PC-3 (cell line): ENCODE results near the gene GOLGA1. TPM values are rescaled to one million over a fixed set of nuclear protein-coding genes. Genes with fewer than 3 reads are reported as not detected.

Experiments used
- ATAC-seq: fragments of 200-7000 bp; cut with Tn5 transposase; 2 replicates; pipeline ENCODE4 v1.9.1; 2020; ENCODE audit warnings: mild to moderate bottlenecking, moderate library complexity
- BruUV-seq: library from RNA; stranded (reverse); fragments of 400-500 nt; replicated peaks from 2 replicates; lab custom pipeline; 2021; lab: Mats Ljungman, UMichigan
- CTCF ChIA-PET: fragments of 300-600 bp; sonication (Branson Sonifier 250); formaldehyde crosslinking; loops from one replicate; lab custom pipeline; 2022; ENCODE audit warnings: antibody characterized with exemption; lab: Charles Lee
- POLR2A ChIA-PET: fragments of 300-600 bp; sonication (Branson Sonifier 250); formaldehyde crosslinking; loops from one replicate; lab custom pipeline; 2022; ENCODE audit warnings: antibody characterized with exemption; ENCODE audit not compliant: unreplicated experiment; lab: Charles Lee
- DNase-seq: peaks from one replicate; pipeline ENCODE4 v3.0.0-alpha.2; 2015
- H2AFZ ChIP-seq: fragments of 300-600 bp; sonication (generic); 2 replicates; pipeline ENCODE4 v1.6.0; 2016; ENCODE audit warnings: antibody characterized with exemption, low read length
- H3F3A ChIP-seq: fragments of 300-600 bp; sonication (generic); one replicate; pipeline ENCODE4 v1.6.0; 2017; ENCODE audit warnings: antibody characterized with exemption, low read length, control low read depth, mild to moderate bottlenecking; ENCODE audit not compliant: unreplicated experiment
- H3K27ac ChIP-seq: fragments of 300-600 bp; sonication (generic); 2 replicates; pipeline ENCODE4 v1.5.1; 2016; ENCODE audit warnings: mild to moderate bottlenecking, low read length
- H3K27me3 ChIP-seq: fragments of 300-600 bp; sonication (generic); 2 replicates; pipeline ENCODE4 v1.6.1; 2016; ENCODE audit warnings: low read length, mixed read lengths
- H3K36me3 ChIP-seq: fragments of 300-600 bp; sonication (generic); 2 replicates; pipeline ENCODE4 v1.6.1; 2016; ENCODE audit warnings: low read depth, mixed run types, low read length, mixed read lengths
- H3K4me1 ChIP-seq: fragments of 300-600 bp; sonication (generic); 2 replicates; pipeline ENCODE4 v1.5.1; 2016; ENCODE audit warnings: low read length; ENCODE audit not compliant: insufficient read depth
- H3K4me2 ChIP-seq: fragments of 300-600 bp; sonication (generic); 2 replicates; pipeline ENCODE4 v1.6.0; 2016; ENCODE audit warnings: low read length
- H3K4me3 ChIP-seq: fragments of 300-600 bp; sonication (generic); 2 replicates; pipeline ENCODE4 v1.5.1; 2016; ENCODE audit warnings: mild to moderate bottlenecking, low read length, mixed read lengths
- H3K79me2 ChIP-seq: fragments of 300-600 bp; sonication (generic); 2 replicates; pipeline ENCODE4 v1.6.1; 2017; ENCODE audit warnings: low read length, mixed read lengths
- H3K9ac ChIP-seq: fragments of 300-600 bp; sonication (generic); 2 replicates; pipeline ENCODE4 v1.6.0; 2016; ENCODE audit warnings: mild to moderate bottlenecking, low read length
- H3K9me2 ChIP-seq: fragments of 300-600 bp; sonication (generic); replicated peaks from 2 replicates; pipeline ENCODE4 v1.6.1; 2016; ENCODE audit warnings: mixed run types, low read length, mixed read lengths
- H3K9me3 ChIP-seq: fragments of 300-600 bp; sonication (generic); 2 replicates; pipeline ENCODE4 v1.6.1; 2016; ENCODE audit warnings: low read length, mixed read lengths
- H4K20me1 ChIP-seq: fragments of 300-600 bp; sonication (generic); 2 replicates; pipeline ENCODE4 v1.6.1; 2016; ENCODE audit warnings: low read length, mixed read lengths
- EZH2 ChIP-seq: fragments of 300-600 bp; sonication (generic); IDR thresholded peaks from one replicate; pipeline ENCODE4 v1.6.1; 2017; ENCODE audit warnings: antibody characterized with exemption, mild to moderate bottlenecking, low read length; ENCODE audit not compliant: unreplicated experiment
- EZH2phosphoT487 ChIP-seq: fragments of 300-600 bp; sonication (generic); IDR thresholded peaks from 2 replicates; pipeline ENCODE4 v1.6.1; 2018; ENCODE audit warnings: mild to moderate bottlenecking, antibody characterized with exemption, low read length, borderline replicate concordance
- intact Hi-C: fragments of 100-400 bp; cut with micrococcal nuclease; formaldehyde crosslinking; loops from 2 replicates; pipeline ENCODE4 v1.9.0; 2023
- total RNA-seq: library from RNA; depleted of rRNA; stranded (reverse); fragments of >200 nt; gene quantifications from 2 replicates; pipeline ENCODE4 v1.2.3, GENCODE V29; 2014
- TF ChIP-seq, protein P1 (sequence below): fragments of 300-600 bp; sonication (generic); conservative IDR thresholded peaks from 2 replicates; pipeline ENCODE4 v1.5.1; 2017; ENCODE audit warnings: antibody characterized with exemption, low read depth, mild to moderate bottlenecking, low read length

GOLGA1 gene
- total RNA-seq, 1 experiment from 2014 or later = 8.6 TPM

DNA sequence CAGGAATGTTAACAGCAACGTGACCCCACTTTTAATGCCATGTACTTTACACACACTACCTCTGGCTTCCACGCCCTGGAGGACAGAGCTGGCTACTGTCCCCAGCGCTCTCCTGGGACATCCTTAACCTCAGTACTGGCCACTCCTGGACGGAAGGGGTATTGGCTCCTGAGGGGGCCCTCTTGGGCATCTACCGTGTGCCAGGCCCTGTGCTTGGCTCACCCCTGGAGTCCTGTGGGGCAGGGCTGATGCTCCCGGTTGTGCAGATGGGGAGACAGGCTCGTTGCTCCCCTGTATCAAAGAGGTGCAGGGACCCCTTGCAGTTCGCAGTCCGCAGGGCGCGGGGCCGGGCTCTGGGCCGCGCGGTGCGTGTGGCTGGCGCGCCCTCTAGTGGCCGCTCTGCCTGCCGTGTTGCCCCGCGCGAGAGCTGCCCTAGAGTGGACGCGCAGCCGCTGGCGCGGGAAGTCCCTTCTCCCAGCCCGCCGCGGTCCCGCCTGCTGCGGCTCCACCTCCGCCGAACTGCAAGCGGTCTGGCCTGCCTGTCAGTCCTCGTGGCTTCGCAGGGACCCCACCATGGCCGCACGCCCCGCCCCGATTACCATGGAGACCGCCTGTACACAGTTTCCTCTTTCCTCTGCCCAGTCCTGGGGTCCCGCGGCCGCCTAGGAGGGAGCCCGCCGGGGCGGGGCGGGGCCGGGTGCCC lies 87.9 kb downstream of the GOLGA1 start, which contains the start of gene WDR38:
TSS of gene WDR38 (plus strand) at position 632 of the 703 bp plus-strand sequence. CDS start 72 bp downstream, outside the sequence.
- Histone ChIP-seq H3K9ac (peak within 1 kb of the TSS; percentile 62), H4K20me1 (peaks cover 8% of the 10 kb centered on the region; the same call in 1 of the 2 replicates), H3F3A (peaks cover 11% of the 10 kb centered on the region), H3K9me2 (no peaks in the 10 kb centered on the region), H3K9me3 (no peaks in the 10 kb centered on the region), H3K27me3 (no peaks in the 10 kb centered on the region), H3K36me3 (peaks cover 9% of the 10 kb centered on the region), H2AFZ (peak within 1 kb of the TSS; percentile 84), H3K4me1 (no peaks in the 10 kb centered on the region), H3K27ac (no peak within 1 kb of the TSS), H3K4me3 (peak within 1 kb of the TSS; percentile 72), H3K79me2 (no peaks in the 10 kb centered on the region), H3K4me2 (peak within 1 kb of the TSS; percentile 95)
- ChIA-PET CTCF (interaction anchor here (0.6 to 4.4 kb wide), 9 partner anchors 20 to 128 kb away, joined by 3 to 58 read pairs (median 9); partner anchors contain the start of genes NR6A1 and OLFML2A), POLR2A (no interaction called here)
- intact Hi-C loops = loop anchor here (1.0 to 2.0 kb wide), 2 partner anchors 42 to 79 kb away; no protein-coding TSS in a partner anchor
- TF ChIP-seq EZH2phosphoT487 = no peak
- TF ChIP-seq, protein P1, sequence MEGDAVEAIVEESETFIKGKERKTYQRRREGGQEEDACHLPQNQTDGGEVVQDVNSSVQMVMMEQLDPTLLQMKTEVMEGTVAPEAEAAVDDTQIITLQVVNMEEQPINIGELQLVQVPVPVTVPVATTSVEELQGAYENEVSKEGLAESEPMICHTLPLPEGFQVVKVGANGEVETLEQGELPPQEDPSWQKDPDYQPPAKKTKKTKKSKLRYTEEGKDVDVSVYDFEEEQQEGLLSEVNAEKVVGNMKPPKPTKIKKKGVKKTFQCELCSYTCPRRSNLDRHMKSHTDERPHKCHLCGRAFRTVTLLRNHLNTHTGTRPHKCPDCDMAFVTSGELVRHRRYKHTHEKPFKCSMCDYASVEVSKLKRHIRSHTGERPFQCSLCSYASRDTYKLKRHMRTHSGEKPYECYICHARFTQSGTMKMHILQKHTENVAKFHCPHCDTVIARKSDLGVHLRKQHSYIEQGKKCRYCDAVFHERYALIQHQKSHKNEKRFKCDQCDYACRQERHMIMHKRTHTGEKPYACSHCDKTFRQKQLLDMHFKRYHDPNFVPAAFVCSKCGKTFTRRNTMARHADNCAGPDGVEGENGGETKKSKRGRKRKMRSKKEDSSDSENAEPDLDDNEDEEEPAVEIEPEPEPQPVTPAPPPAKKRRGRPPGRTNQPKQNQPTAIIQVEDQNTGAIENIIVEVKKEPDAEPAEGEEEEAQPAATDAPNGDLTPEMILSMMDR = peak; percentile 96
- peak; percentile 74 for DNase-seq
- peak; percentile 84 for ATAC-seq
- no TSS peak for BruUV-seq

DNA sequence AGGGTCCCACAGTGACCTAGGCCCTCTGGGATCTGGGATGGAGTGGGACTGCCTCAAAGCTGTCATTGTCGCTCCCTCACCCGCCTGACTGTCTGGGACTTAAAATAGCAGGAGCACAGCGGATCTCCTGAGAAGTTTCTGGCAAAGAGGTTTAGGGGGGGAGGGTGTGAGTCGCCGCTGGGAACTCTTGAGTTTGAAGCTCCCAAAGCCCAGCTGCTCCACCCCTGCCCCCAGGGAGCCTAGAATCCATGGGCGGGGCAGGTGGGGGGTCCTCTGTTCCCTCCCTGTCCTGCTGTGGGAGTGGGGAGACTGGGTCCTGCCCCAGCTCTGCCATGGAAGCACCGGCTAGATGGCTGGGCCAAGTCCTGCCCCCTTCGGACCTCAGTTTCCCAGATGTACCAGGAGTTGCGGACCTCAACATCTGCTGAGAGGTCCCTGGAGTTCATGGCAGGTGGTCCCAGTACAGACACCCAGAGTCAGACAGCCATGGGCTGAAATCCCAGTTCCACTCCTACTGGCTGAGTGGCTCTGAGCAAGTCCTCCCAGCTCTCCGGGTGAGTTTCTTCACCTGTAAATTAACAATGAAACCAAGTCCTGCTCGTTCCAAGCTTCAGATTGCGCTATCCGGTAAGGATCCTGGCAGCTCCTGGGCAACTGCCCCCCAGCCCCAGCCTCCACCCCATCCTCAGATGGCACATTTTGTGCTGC lies 88.6 kb downstream of the GOLGA1 start:
- Histone ChIP-seq H3K4me1 (no peaks in the 10 kb centered on the region), H3K36me3 (peaks cover 2% of the 10 kb centered on the region), H3K9ac (no peak overlapping the region), H2AFZ (peak overlapping the region; percentile 84), H3K9me3 (no peaks in the 10 kb centered on the region), H4K20me1 (peaks cover under 1% of the 10 kb centered on the region; the same call in 1 of the 2 replicates), H3K4me2 (peak overlapping the region; percentile 95), H3K27ac (no peak overlapping the region), H3K79me2 (no peaks in the 10 kb centered on the region), H3F3A (peaks cover 9% of the 10 kb centered on the region), H3K4me3 (peak overlapping the region; percentile 72; the same call in 1 of the 2 replicates), H3K9me2 (no peaks in the 10 kb centered on the region), H3K27me3 (no peaks in the 10 kb centered on the region)
- ATAC-seq (no peak), DNase-seq (no peak)
- ChIA-PET POLR2A (interaction anchor here (0.5 kb wide), 1 partner anchor 194 kb away, joined by 5 read pairs; no protein-coding TSS in a partner anchor), CTCF (interaction anchor here (1.5 to 4.4 kb wide), 7 partner anchors 40 to 88 kb away, joined by 5 to 58 read pairs (median 16); partner anchors contain the start of genes NR6A1 and OLFML2A)
- TF ChIP-seq EZH2phosphoT487 (no peak), EZH2 (no peak)
- TF ChIP-seq, protein P1 = no peak
- no TSS peak for BruUV-seq
- intact Hi-C loops = loop anchor here (2.0 kb wide), 1 partner anchor 41 kb away; no protein-coding TSS in a partner anchor
